ENCODE data around the gene SLC11A2. TPM values are rescaled to one million over a fixed set of nuclear protein-coding genes. Genes with fewer than 3 reads are reported as not detected.

SLC11A2 gene
- total and polyA plus RNA-seq, 2 of the 13 experiments (the other 11 are each of a cell fraction or from before 2014, with no cell fraction given): 71.7 to 77.0 TPM

GRCh38 chr12:51047655-51048540 lies 21.7 kb upstream of the SLC11A2 start, which contains the start of gene LETMD1 (continued):
- no peak for TF ChIP-seq ATF3 (CRISPR knock-in tag; IDR thresholded peaks at IDR 0.05)
- peak; percentile 78; the same call in 1 of the 2 replicates for TF ChIP-seq HNF1B (CRISPR knock-in tag; IDR thresholded peaks at IDR 0.05)
- peak; percentile 71 for TF ChIP-seq PRDM10 (CRISPR knock-in tag; IDR thresholded peaks at IDR 0.05; ENCODE audit: low read depth)
- peak; percentile 84 for TF ChIP-seq ZNF430 (CRISPR knock-in tag; IDR thresholded peaks at IDR 0.05)
- no peak for TF ChIP-seq ZNF644 (CRISPR knock-in tag; IDR thresholded peaks at IDR 0.05; ENCODE audit: low read depth)
- TF ChIP-seq RCOR2 (CRISPR knock-in tag; IDR thresholded peaks at IDR 0.05): no peak; the same call in 1 of the 2 replicates
- TF ChIP-seq ZNF446 (CRISPR knock-in tag; IDR thresholded peaks at IDR 0.05): 0 out of 2 replicates have a peak, but pooled peaks have one; percentile 10
- no peak; the same call in 1 of the 2 replicates for TF ChIP-seq KLF11 (CRISPR knock-in tag; IDR thresholded peaks at IDR 0.05)
- peak in 1 of 2 experiments; percentile 84; a peak in 2 of 4 replicates for TF ChIP-seq KLF16 (CRISPR knock-in tag; IDR thresholded peaks at IDR 0.05)
- TF ChIP-seq ZNF124 (CRISPR knock-in tag; IDR thresholded peaks at IDR 0.05): peak; percentile 67; the same call in 1 of the 2 replicates
- no peak for TF ChIP-seq ZFYVE20 (CRISPR knock-in tag; IDR thresholded peaks at IDR 0.05; ENCODE audit: borderline replicate concordance, low read depth)
- TF ChIP-seq EEA1 (CRISPR knock-in tag; IDR thresholded peaks at IDR 0.05; ENCODE audit: borderline replicate concordance): no peak
- no peak; the same call in 1 of the 2 replicates for TF ChIP-seq RFXANK (CRISPR knock-in tag; IDR thresholded peaks at IDR 0.05)
- TF ChIP-seq RXRB (CRISPR knock-in tag; IDR thresholded peaks at IDR 0.05; ENCODE audit: borderline replicate concordance): peak; percentile 72
- no peak for TF ChIP-seq FOXK1 (CRISPR knock-in tag; IDR thresholded peaks at IDR 0.05; ENCODE audit: borderline replicate concordance, low read depth)
- no peak for TF ChIP-seq CHD4 (IDR thresholded peaks at IDR 0.05; ENCODE audit: borderline replicate concordance, low read length)
- TF ChIP-seq MYNN (CRISPR knock-in tag; IDR thresholded peaks at IDR 0.05; ENCODE audit: low read depth): no peak
- peak; percentile 62; the same call in 1 of the 2 replicates for TF ChIP-seq ZSCAN25 (CRISPR knock-in tag; IDR thresholded peaks at IDR 0.05)
- TF ChIP-seq IRX3 (CRISPR knock-in tag; IDR thresholded peaks at IDR 0.05; ENCODE audit: borderline replicate concordance, low read depth): no peak
- no peak for TF ChIP-seq ZNF484 (CRISPR knock-in tag; IDR thresholded peaks at IDR 0.05; ENCODE audit: borderline replicate concordance, low read depth)
- no peak for TF ChIP-seq ISX (CRISPR knock-in tag; conservative IDR thresholded peaks at IDR 0.05)
- peak; percentile 93 for TF ChIP-seq ZNF350 (CRISPR knock-in tag; IDR thresholded peaks at IDR 0.05; ENCODE audit: borderline replicate concordance, low read depth)
- TF ChIP-seq PBX2 (CRISPR knock-in tag; IDR thresholded peaks at IDR 0.05): no peak
- no peak for TF ChIP-seq FOXK2 (IDR thresholded peaks at IDR 0.05)

All from HepG2 (cell line).